Activated T-cell treated with anti-CD3 and anti-CD28 coated beads, Interleukin-2, amount 50 U/mL, for 72 hours (primary cell): Measurements from ENCODE around the gene STK32B. TPM values are rescaled to one million over a fixed set of nuclear protein-coding genes. Genes with fewer than 3 reads are reported as not detected.

Experiments used
- ATAC-seq, 2 donors: fragments of 150-1000 bp; cut with Tn5 transposase; replicated peaks in 1 of 2; 2 replicates each; pipeline ENCODE4 v1.10.0; 2021; ENCODE audit warnings: moderate library complexity in 2 of 2, mild to moderate bottlenecking in 1 of 2
- DNase-seq, 2 donors: peaks; one replicate each; pipeline ENCODE4 v3.0.0; 2021 to 2022; ENCODE audit warnings: mixed read lengths in 1 of 2
- H3K27ac Mint-ChIP-seq: one replicate; pipeline ENCODE4 v1.8.0; 2022; ENCODE audit warnings: mild to moderate bottlenecking, moderate library complexity, mixed read lengths
- H3K27me3 Mint-ChIP-seq: one replicate; pipeline ENCODE4 v1.8.0; 2022; ENCODE audit warnings: low read depth, mixed read lengths
- H3K36me3 Mint-ChIP-seq, 2 donors: one replicate each; pipeline ENCODE4 v1.8.0; 2022; ENCODE audit warnings: mixed read lengths in 2 of 2, mild to moderate bottlenecking in 1 of 2; ENCODE audit not compliant: insufficient read depth in 2 of 2
- H3K4me1 Mint-ChIP-seq: one replicate; pipeline ENCODE4 v1.8.0; 2022; ENCODE audit warnings: low read depth, mixed read lengths
- H3K4me3 Mint-ChIP-seq, 2 donors: one replicate each; pipeline ENCODE4 v1.8.0; 2022; ENCODE audit warnings: mild to moderate bottlenecking in 2 of 2, mixed read lengths in 2 of 2, moderate library complexity in 2 of 2
- H3K9me3 Mint-ChIP-seq, 2 donors: one replicate each; pipeline ENCODE4 v1.8.0; 2022; ENCODE audit warnings: mixed read lengths in 2 of 2
- total RNA-seq, 2 donors: library from RNA; stranded (reverse); gene quantifications; one replicate each; pipeline ENCODE4 v1.2.3, GENCODE V29; 2022

STK32B gene
- total RNA-seq, 2 donors from 2014 or later = not detected

- Mint-ChIP-seq H3K9me3 (peaks cover 4 to 7% of the 10 kb centered on the region in 2 donors), H3K4me1 (no peaks in the 10 kb centered on the region), H3K27ac (no peak overlapping the region), H3K27me3 (no peaks in the 10 kb centered on the region), H3K4me3 (no peak overlapping the region), H3K36me3 (no peaks in the 10 kb centered on the region)
- no peak for ATAC-seq
- DNase-seq = no peak
Observed at GRCh38 chr4:5322321-5322720, 271.0 kb downstream of the STK32B start.

GRCh38 chr4:5330339-5330989 lies 279.2 kb downstream of the STK32B start:
- Mint-ChIP-seq H3K27me3 (no peaks in the 10 kb centered on the region), H3K27ac (no peak overlapping the region), H3K4me3 (no peak overlapping the region), H3K36me3 (no peaks in the 10 kb centered on the region), H3K9me3 (peaks cover 0 to 3% of the 10 kb centered on the region in 2 donors), H3K4me1 (no peaks in the 10 kb centered on the region)
- DNase-seq (no peak), ATAC-seq (no peak)

GRCh38 chr4:5337731-5338130 lies 286.5 kb downstream of the STK32B start:
- ATAC-seq = no peak
- no peaks in the 10 kb centered on the region for H3K36me3 Mint-ChIP-seq
- no peak overlapping the region for H3K27ac Mint-ChIP-seq
- no peaks in the 10 kb centered on the region for H3K27me3 Mint-ChIP-seq
- H3K4me3 Mint-ChIP-seq = no peak overlapping the region
- H3K4me1 Mint-ChIP-seq = no peaks in the 10 kb centered on the region
- H3K9me3 Mint-ChIP-seq = peaks cover 0 to 4% of the 10 kb centered on the region in 2 donors
- no peak for DNase-seq

DNA sequence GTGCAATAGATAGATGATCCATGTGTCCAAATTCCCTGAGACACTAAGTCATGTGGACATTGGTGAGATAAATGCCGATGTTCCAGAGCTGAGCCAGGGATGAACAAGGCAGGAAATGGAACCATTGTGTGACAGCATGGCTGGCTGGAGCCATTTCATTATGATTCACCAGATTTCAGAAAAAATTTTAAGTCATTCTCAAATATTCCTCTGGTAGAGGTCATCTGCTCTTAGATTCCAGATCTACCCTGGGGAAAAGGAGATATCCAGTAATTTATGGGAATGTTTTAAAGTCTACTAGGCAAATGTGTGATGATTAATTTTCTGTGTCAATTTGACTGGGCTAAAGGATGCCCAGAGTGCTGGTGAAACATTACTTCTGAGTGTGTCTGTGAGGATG lies 287.3 kb downstream of the STK32B start:
- no peaks in the 10 kb centered on the region for H3K36me3 Mint-ChIP-seq
- H3K27me3 Mint-ChIP-seq = no peaks in the 10 kb centered on the region
- DNase-seq = no peak
- H3K27ac Mint-ChIP-seq = no peak overlapping the region
- no peaks in the 10 kb centered on the region for H3K4me1 Mint-ChIP-seq
- H3K9me3 Mint-ChIP-seq = peaks cover 0 to 4% of the 10 kb centered on the region in 2 donors
- no peak overlapping the region for H3K4me3 Mint-ChIP-seq
- no peak for ATAC-seq

- no peaks in the 10 kb centered on the region for H3K36me3 Mint-ChIP-seq
- H3K9me3 Mint-ChIP-seq = no peaks in the 10 kb centered on the region
- no peak overlapping the region for H3K4me3 Mint-ChIP-seq
- H3K4me1 Mint-ChIP-seq = no peaks in the 10 kb centered on the region
- H3K27ac Mint-ChIP-seq = no peak overlapping the region
- no peaks in the 10 kb centered on the region for H3K27me3 Mint-ChIP-seq
- DNase-seq (no peak), ATAC-seq (no peak)
Observed at GRCh38 chr4:5340991-5341451, 289.7 kb downstream of the STK32B start.

- Mint-ChIP-seq H3K27me3 (no peaks in the 10 kb centered on the region), H3K9me3 (no peaks in the 10 kb centered on the region), H3K4me3 (no peak overlapping the region), H3K4me1 (no peaks in the 10 kb centered on the region), H3K36me3 (no peaks in the 10 kb centered on the region), H3K27ac (no peak overlapping the region)
- no peak for DNase-seq
- no peak for ATAC-seq
Observed at GRCh38 chr4:5341526-5341925, 290.2 kb downstream of the STK32B start.

- H3K27me3 Mint-ChIP-seq = no peaks in the 10 kb centered on the region
- DNase-seq (no peak), ATAC-seq (no peak)
- peaks cover 0 to 2% of the 10 kb centered on the region in 2 donors for H3K9me3 Mint-ChIP-seq
- peaks cover 4% of the 10 kb centered on the region for H3K4me1 Mint-ChIP-seq
- H3K4me3 Mint-ChIP-seq = no peak overlapping the region
- H3K27ac Mint-ChIP-seq = no peak overlapping the region
- no peaks in the 10 kb centered on the region for H3K36me3 Mint-ChIP-seq
Observed at GRCh38 chr4:5355846-5356245, 304.6 kb downstream of the STK32B start.

- H3K4me1 Mint-ChIP-seq = peaks cover 4% of the 10 kb centered on the region
- no peaks in the 10 kb centered on the region for H3K36me3 Mint-ChIP-seq
- ATAC-seq (no peak), DNase-seq (no peak)
- H3K27ac Mint-ChIP-seq = no peak overlapping the region
- no peaks in the 10 kb centered on the region for H3K9me3 Mint-ChIP-seq
- H3K4me3 Mint-ChIP-seq = no peak overlapping the region
- no peaks in the 10 kb centered on the region for H3K27me3 Mint-ChIP-seq
Observed at GRCh38 chr4:5357870-5358269, 306.6 kb downstream of the STK32B start.

GRCh38 chr4:5361968-5362367 lies 310.7 kb downstream of the STK32B start:
- Mint-ChIP-seq H3K9me3 (no peaks in the 10 kb centered on the region), H3K27me3 (no peaks in the 10 kb centered on the region), H3K27ac (no peak overlapping the region), H3K4me1 (peaks cover 4% of the 10 kb centered on the region), H3K36me3 (no peaks in the 10 kb centered on the region), H3K4me3 (no peak overlapping the region)
- DNase-seq (no peak), ATAC-seq (no peak)

GRCh38 chr4:5364406-5364805 lies 313.1 kb downstream of the STK32B start:
- ATAC-seq = no peak
- Mint-ChIP-seq H3K36me3 (no peaks in the 10 kb centered on the region), H3K4me3 (no peak overlapping the region), H3K27ac (no peak overlapping the region), H3K27me3 (no peaks in the 10 kb centered on the region), H3K9me3 (no peaks in the 10 kb centered on the region), H3K4me1 (no peaks in the 10 kb centered on the region)
- DNase-seq = no peak

DNA sequence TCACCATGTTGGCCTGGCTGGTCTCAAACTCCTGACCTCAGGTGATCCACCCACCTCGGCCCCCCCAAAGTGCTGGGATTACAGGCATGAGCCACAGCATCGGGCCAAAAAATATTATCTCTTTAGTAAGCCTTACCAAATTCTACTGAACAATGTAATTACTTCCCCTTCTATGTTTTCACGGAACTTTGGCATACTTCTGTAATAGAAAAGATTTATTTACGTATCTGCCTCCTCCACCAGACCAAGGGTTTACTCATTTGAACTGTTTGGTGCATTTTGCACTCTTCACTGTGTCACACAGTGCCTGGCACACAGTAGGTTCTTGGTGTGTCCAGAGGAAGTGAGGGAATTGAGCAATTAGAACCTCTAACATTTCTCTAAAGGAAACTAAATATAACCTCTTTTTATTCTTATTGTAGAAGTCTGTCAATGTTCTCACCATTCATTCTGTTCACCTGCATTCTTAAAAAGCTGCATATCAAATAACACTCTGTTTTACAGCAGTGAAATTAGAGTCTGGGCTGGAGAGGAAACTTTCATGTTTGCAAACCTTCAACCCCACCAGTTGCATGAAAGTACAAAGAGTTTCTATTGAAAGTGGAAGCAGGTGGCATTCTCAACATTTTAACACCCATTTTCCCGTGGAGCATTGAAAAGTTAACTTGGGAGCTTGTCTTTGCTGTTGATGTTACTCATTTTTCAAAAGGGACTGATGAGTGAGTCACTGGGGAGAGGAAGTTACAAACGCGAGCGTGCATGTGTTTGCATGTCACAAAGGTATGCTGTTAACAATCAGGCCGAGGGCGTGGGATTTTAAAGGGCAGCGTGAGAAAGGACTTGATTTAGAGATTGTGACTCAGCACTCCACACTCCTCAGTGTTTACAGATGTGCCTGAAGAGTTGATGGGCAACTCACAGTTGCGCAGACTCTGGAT lies 314.1 kb downstream of the STK32B start:
- DNase-seq (no peak), ATAC-seq (no peak)
- H3K36me3 Mint-ChIP-seq = no peaks in the 10 kb centered on the region
- no peak overlapping the region for H3K27ac Mint-ChIP-seq
- no peaks in the 10 kb centered on the region for H3K27me3 Mint-ChIP-seq
- no peaks in the 10 kb centered on the region for H3K9me3 Mint-ChIP-seq
- H3K4me1 Mint-ChIP-seq = no peaks in the 10 kb centered on the region
- H3K4me3 Mint-ChIP-seq = no peak overlapping the region

DNA sequence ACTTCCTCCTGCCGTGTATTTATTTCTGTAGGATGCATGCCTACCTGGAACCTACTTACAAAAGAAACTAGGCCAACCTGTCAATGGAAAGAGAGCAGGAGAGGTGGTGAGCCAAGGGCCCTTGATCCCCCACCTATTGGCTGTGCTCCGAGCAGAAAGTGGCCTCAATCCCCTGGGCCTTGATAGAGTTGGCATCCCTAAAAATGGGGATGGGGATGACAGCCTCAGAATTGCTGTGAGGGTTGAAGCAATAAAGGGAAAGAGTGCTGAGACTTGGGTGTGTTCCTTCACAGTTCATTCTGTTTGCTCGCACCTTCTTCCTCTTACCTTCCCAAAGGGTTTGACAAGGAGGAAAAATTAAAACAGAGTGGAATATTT lies 314.7 kb downstream of the STK32B start:
- Mint-ChIP-seq H3K4me3 (no peak overlapping the region), H3K27ac (no peak overlapping the region), H3K4me1 (no peaks in the 10 kb centered on the region), H3K9me3 (peaks cover 0 to 2% of the 10 kb centered on the region in 2 donors), H3K27me3 (no peaks in the 10 kb centered on the region), H3K36me3 (no peaks in the 10 kb centered on the region)
- no peak for ATAC-seq
- no peak for DNase-seq

- no peaks in the 10 kb centered on the region for H3K4me1 Mint-ChIP-seq
- H3K27me3 Mint-ChIP-seq = no peaks in the 10 kb centered on the region
- H3K4me3 Mint-ChIP-seq = no peak overlapping the region
- ATAC-seq = no peak
- no peaks in the 10 kb centered on the region for H3K36me3 Mint-ChIP-seq
- H3K9me3 Mint-ChIP-seq = peaks cover 0 to 2% of the 10 kb centered on the region in 2 donors
- no peak overlapping the region for H3K27ac Mint-ChIP-seq
- no peak for DNase-seq
Observed at GRCh38 chr4:5366421-5366820, 315.1 kb downstream of the STK32B start.
